Jurkat, Clone E6-1 (cell line): ENCODE measurements around the gene CSMD2.

Source experiments
- DNase-seq: peaks from one replicate; pipeline ENCODE4 v3.0.0-alpha.2; 2011; ENCODE audit warnings: low read depth, low spot score
- H3K4me3 ChIP-seq: 2 replicates; pipeline ENCODE4 v1.5.1; 2011; ENCODE audit warnings: mild to moderate bottlenecking, low read length, control low read depth, moderate library complexity

CSMD2 gene

GRCh38 chr1:34162852-34163766 is 1.9 kb downstream of the CSMD2 start:
- no peak for DNase-seq
- no peak overlapping the region for H3K4me3 ChIP-seq

DNA sequence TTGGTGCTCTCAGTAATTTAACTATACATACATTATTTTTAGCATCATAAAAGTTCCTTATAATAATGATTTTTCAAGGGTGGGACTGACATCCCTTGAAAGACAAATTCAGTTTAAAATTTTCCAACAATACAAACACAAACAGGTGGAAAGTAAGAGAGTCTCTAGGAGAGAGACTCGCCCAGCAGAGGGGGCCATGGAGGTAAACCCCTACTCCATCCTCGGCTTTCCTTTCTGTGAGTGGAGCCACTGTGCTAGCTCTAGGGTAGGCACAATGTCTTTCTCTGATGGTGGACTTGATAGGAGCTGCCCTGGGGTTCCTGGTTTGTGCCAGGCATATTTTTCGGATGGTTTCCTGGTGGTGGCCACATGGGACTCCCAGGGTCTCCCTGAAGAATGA is 8.3 kb downstream of the CSMD2 start:
- H3K4me3 ChIP-seq = no peak overlapping the region
- DNase-seq = no peak

- DNase-seq = no peak
- H3K4me3 ChIP-seq = no peak overlapping the region
Measured at GRCh38 chr1:34155860-34156259, 9.2 kb downstream of the CSMD2 start.

- H3K4me3 ChIP-seq = no peak overlapping the region
- no peak for DNase-seq
Measured at GRCh38 chr1:34153246-34153645, 11.8 kb downstream of the CSMD2 start.

DNA sequence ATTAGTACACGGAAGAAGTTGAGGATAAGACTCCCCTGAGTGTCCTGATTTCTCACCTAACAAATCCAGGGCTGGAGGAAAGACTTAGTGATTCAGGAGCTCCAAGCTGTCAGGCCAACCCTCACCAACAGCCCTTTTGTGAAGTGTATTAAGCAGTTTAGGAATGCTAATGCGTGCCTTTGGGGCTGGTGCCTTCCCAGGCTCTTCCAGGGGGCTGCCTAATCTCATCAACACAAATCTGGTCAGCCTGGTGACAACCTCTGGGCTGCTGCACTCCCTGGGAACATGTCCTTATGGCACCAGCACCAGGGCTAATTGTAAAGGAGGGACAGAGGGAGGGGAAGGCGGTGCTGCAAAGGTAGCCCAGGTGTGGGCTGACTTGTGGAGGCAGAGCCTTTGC is 15.5 kb downstream of the CSMD2 start:
- DNase-seq = no peak
- no peak overlapping the region for H3K4me3 ChIP-seq

DNA sequence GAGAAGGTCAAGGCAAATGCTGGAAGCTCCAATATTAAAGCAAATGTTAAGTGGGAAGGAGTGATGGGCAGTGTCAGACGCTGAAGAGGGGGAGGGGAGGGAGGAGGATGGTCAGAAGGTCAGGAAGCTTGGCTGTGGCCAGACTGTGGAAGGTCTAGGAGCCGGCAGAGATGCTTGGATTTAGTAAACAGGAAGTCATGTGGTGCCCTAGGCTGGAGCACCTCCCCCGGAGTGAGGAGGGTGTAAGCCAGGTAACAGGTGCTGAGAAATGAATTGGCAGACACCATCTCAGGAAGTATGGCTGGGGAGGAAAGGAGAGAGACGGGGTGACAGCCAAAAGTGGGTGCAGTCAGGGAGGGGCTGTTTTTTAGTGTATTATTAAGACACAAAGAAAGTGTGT is 17.7 kb downstream of the CSMD2 start:
- H3K4me3 ChIP-seq = no peak overlapping the region
- no peak for DNase-seq

- no peak overlapping the region for H3K4me3 ChIP-seq
- no peak for DNase-seq
Measured at GRCh38 chr1:34144766-34145165, 20.3 kb downstream of the CSMD2 start.

GRCh38 chr1:34143975-34144374 is 21.1 kb downstream of the CSMD2 start:
- H3K4me3 ChIP-seq = no peak overlapping the region
- no peak for DNase-seq

GRCh38 chr1:34140011-34140676 is 24.9 kb downstream of the CSMD2 start:
- DNase-seq = no peak
- H3K4me3 ChIP-seq = no peak overlapping the region

DNA sequence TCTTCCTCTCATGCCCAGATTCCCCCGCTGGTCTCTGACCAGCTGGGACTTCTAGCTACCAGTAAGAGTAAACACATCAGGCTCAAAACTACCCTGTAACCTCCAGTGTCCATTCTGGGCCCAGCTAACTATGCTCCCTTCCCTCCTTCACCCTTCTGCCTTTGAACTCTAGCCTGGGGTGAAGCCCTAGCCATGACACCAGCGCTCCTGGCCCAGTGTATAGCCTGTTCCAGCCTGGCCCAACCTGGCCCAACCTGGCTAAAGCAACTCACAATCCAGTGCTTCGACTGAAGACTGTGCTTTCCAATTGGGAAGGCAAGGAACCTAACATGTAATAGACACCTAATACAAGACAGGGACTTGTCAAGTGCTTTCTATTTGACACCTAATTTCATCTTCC is 27.6 kb downstream of the CSMD2 start:
- H3K4me3 ChIP-seq = no peak overlapping the region
- DNase-seq = no peak

GRCh38 chr1:34132161-34132420 is 32.9 kb downstream of the CSMD2 start:
- no peak for DNase-seq
- H3K4me3 ChIP-seq = no peak overlapping the region

DNA sequence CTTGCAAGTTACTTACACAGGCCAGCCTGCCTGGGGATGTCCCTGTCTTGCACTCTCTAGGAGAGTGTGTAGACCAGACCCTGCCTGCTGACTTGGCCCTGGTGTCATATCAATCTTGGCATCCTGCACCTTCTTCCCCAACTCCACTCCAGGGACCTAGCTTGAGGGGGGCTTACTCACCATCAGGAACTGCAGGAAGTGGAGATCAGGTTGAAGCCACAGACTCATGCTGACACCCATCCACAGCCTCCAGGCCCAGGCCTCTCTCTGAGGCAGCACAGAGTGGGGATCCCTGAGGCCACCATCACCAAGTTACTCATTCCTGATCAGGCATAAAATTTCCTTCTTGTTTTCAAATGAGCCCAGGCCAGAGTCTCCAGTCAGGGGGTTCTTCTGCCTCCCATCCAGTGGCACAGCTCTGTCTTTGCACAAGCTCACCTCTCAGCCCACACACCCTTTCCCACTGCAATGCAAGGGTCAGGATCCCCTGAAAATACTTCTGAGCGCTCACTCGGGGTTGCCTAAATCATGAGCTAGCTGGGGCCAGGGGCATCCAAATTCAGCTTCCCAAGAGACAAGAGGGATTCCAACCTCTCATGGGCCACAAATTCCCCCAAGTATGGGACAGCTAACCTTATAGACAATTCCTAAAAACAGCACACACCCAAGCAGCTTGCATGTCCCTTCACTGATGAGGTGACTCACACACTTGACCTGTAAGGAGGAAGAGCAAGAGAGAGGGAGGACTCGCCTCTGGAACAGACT is 33.5 kb downstream of the CSMD2 start:
- no peak for DNase-seq
- H3K4me3 ChIP-seq = no peak overlapping the region

DNA sequence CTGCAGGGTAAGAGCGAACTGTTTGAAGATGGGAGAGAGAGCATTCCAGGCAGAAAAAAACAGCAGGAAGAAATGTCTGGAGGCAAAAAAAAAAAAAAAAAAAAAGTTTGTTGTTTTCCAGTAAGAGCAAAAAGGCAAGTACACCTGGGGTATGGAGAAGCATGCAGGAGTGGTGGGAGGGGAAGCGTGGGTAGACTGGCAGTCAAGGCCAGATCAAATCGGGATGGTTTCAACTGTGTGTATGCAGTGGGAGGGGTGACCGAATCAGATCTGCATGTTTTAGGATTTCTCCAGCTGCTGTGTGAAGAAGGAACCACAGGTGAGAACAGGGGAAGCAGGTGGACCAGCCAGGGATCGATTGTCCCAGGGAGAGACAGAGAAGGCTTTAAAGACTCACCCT is 34.7 kb downstream of the CSMD2 start:
- no peak for DNase-seq
- no peak overlapping the region for H3K4me3 ChIP-seq

GRCh38 chr1:34129630-34130029 is 35.4 kb downstream of the CSMD2 start:
- no peak for DNase-seq
- no peak overlapping the region for H3K4me3 ChIP-seq

DNA sequence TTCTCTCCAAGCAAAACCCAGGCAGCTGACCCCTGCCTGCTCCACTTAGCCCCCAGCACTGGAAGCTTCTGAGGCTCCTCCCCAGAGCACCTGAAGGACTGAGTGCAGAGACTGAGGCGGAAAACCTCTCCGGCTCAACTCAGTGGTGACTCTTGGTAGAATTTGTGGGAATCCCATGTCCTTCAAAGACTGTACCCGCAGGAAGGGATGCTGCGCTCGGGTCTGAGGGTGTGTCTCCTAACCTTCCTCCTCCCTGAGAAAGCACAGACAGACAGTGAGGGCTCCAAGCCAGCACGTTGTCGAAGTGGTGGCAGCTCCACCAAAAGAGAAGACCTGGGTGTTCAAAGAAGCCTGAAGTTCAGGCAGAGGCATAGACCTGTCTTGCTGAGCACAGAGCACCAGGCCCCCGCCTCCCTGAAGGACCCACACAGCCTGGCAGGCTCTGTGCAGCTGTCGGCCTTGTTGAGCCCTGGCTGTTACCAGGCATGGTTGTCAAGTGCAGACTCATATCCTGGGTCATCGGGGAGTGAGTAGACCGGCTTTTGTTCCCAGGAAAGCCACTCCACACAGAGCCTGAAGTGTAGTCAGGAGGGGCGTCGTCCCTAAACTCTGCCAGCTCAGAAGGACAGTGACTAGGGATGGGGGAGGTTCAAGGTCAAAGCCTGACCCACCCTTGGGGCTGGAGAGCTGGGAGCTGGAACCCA is 36.7 kb downstream of the CSMD2 start:
- no peak for DNase-seq
- H3K4me3 ChIP-seq = no peak overlapping the region

- DNase-seq = no peak
- no peak overlapping the region for H3K4me3 ChIP-seq
Measured at GRCh38 chr1:34127006-34128000, 37.7 kb downstream of the CSMD2 start.

DNA sequence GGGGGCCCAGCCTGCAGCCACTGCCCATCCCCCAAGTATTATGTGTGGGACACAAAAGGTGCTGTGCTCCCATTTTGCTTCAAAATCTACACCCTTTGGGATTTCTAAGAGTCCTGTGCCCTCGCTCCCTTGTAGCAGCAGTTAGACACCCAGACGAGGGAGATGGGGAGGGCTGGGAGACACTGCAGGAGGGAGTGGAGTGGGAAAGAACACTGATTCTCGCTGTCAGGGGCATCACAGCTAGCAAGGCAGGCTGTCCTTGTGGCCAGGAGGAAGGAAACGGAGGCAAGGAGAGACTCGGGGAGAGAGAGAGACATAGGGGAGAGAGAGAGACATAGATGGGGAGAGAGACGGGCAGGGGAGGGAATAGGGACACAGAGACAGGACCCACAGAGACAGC is 38.5 kb downstream of the CSMD2 start:
- DNase-seq = no peak
- H3K4me3 ChIP-seq = no peak overlapping the region

DNA sequence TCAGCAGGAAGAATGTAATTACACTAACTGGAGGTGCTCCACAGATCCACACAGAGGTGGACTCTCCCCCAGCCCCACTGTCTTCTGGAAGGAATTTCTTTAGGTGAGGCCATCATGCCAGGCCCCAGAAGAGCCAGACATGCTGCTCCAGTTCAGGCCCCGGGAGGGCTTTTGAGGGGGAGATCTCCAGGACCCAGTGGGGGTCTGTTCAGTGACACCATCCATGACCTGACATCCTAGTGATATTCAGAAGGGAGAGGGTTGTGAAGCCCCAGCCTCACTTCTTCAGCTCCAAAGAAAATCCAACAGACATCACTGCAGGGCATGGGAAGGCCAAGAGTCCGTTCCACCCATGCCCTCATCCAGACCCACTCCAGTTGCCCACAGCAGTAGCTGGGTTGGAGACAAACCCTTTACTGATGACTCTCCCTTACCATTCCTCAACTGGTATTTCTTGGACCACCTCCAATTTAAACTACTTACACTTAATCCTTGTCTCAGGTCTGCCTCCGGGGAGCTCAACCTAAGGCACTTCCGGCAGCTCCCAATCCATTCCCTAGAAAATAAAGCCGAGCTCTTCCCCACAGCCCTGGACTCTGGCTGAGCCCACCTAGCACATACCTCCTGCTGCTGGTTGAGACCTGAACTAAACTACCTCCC is 39.2 kb downstream of the CSMD2 start:
- H3K4me3 ChIP-seq = no peak overlapping the region
- DNase-seq = no peak
